HepG2 (cell line): ENCODE data around the gene MYRIP. TPM values are rescaled to one million over a fixed set of nuclear protein-coding genes. Genes with fewer than 3 reads are reported as not detected.

Experiments used
- ATAC-seq: fragments of 200-7000 bp; cut with Tn5 transposase; 3 replicates; pipeline ENCODE4 v1.9.1; 2020; ENCODE audit warnings: mild to moderate bottlenecking, moderate library complexity
- BruUV-seq: library from RNA; stranded (reverse); fragments of 400-500 nt; replicated peaks from 2 replicates; lab custom pipeline; 2021; lab: Mats Ljungman, UMichigan
- CTCF ChIA-PET: fragments of 300-600 bp; formaldehyde crosslinking; extraction: SDS; loops from one replicate; lab custom pipeline; 2021; ENCODE audit warnings: low total read pairs, inconsistent platforms, low intra/inter-chr PET ratio; lab: Yijun Ruan, JAX
- POLR2A ChIA-PET: fragments of 350-600 bp; sonication (Branson Sonifier 250); formaldehyde crosslinking; loops from one replicate; lab custom pipeline; 2020; ENCODE audit warnings: antibody characterized with exemption, inconsistent platforms; lab: Yijun Ruan, JAX
- DNase-seq: peaks from one replicate; pipeline ENCODE4 v3.0.0-alpha.2; 2015; ENCODE audit warnings: low spot score
- FAIRE-seq: peaks from 3 replicates; lab custom pipeline; 2011; peaks lifted over from hg19 to GRCh38; lab: Jason Lieb, UNC
- H2AFZ ChIP-seq: one replicate; pipeline ENCODE4 v1.6.1; 2011; ENCODE audit warnings: low read length, inconsistent platforms
- H3K27ac ChIP-seq: fragments of 300-600 bp; 3 replicates; pipeline ENCODE4 v1.8.0; 2011; ENCODE audit warnings: mixed run types, mild to moderate bottlenecking, mixed read lengths, low read length, inconsistent platforms; ENCODE audit not compliant: insufficient read depth; ENCODE audit errors: extremely low read length
- H3K27me3 ChIP-seq, 2 experiments: fragments of 200-600 bp in 1 of 2; 2 replicates in 1 of 2; 3 replicates in 1 of 2; pipeline versions ENCODE4 v1.6.0 to v1.8.0; 2011; ENCODE audit warnings: low read length in 2 of 2, mild to moderate bottlenecking in 2 of 2, moderate library complexity in 2 of 2, inconsistent platforms in 1 of 2; ENCODE audit not compliant: insufficient read depth in 2 of 2, control insufficient read depth in 1 of 2
- H3K36me3 ChIP-seq, 2 experiments: fragments of 200-600 bp in 1 of 2; replicated peaks in 1 of 2; 2 replicates in 1 of 2; 3 replicates in 1 of 2; pipeline versions ENCODE4 v1.5.1 to v1.8.0; 2011; ENCODE audit warnings: low read length in 2 of 2, inconsistent platforms in 1 of 2; ENCODE audit not compliant: insufficient read depth in 2 of 2, control insufficient read depth in 1 of 2
- H3K4me1 ChIP-seq: 2 replicates; pipeline ENCODE4 v1.5.1; 2012; ENCODE audit warnings: low read length, inconsistent platforms; ENCODE audit not compliant: insufficient read depth
- H3K4me2 ChIP-seq: 2 replicates; pipeline ENCODE4 v1.6.0; 2011; ENCODE audit warnings: low read depth, low read length, inconsistent platforms
- H3K4me3 ChIP-seq, 3 experiments: fragments of 200-600 bp in 1 of 3; sonication (generic), shearing (Covaris generic) in 1 of 3; replicated peaks in 1 of 3; 2 replicates each; pipeline ENCODE4 v1.5.1; 2011 to 2016; ENCODE audit warnings: low read length in 3 of 3, inconsistent platforms in 2 of 3, low read depth in 2 of 3, mild to moderate bottlenecking in 2 of 3, control low read depth in 1 of 3, mixed read lengths in 1 of 3; ENCODE audit not compliant: insufficient read depth in 1 of 3
- H3K79me2 ChIP-seq: one replicate; pipeline ENCODE4 v1.6.1; 2011; ENCODE audit warnings: low read length, inconsistent platforms; ENCODE audit not compliant: insufficient read depth
- H3K9ac ChIP-seq: 2 replicates; pipeline ENCODE4 v1.6.0; 2011; ENCODE audit warnings: mild to moderate bottlenecking, low read depth, low read length, inconsistent platforms; ENCODE audit not compliant: insufficient read depth
- H3K9me3 ChIP-seq: 2 replicates; pipeline ENCODE4 v1.5.1; 2012; ENCODE audit warnings: mild to moderate bottlenecking, low read length
- H4K20me1 ChIP-seq: 2 replicates; pipeline ENCODE4 v1.6.0; 2011; ENCODE audit warnings: inconsistent platforms, mild to moderate bottlenecking, low read length, moderate library complexity; ENCODE audit not compliant: insufficient read depth
- DBP ChIP-seq: sonication (generic); formaldehyde crosslinking; IDR thresholded peaks from 2 replicates; pipeline ENCODE4 v1.4.0; 2020; ENCODE audit warnings: missing genetic modification reagents; ENCODE audit errors: not compliant biosample characterization
- MAFF ChIP-seq: IDR thresholded peaks from 2 replicates; pipeline ENCODE4 v1.6.1; 2011; ENCODE audit warnings: low read depth, low read length, improper control_type of control experiment
- PRDM4 ChIP-seq: sonication (generic); formaldehyde crosslinking; IDR thresholded peaks from 2 replicates; pipeline ENCODE4 v1.9.0; 2021; ENCODE audit warnings: missing genetic modification reagents, borderline replicate concordance
- ZNF224 ChIP-seq: sonication (generic); formaldehyde crosslinking; IDR thresholded peaks from 2 replicates; pipeline ENCODE4 v1.5.0; 2020; ENCODE audit warnings: mild to moderate bottlenecking, missing genetic modification reagents
- ZNF460 ChIP-seq: sonication (generic); formaldehyde crosslinking; IDR thresholded peaks from 2 replicates; pipeline ENCODE4 v1.5.1; 2020; ENCODE audit warnings: missing genetic modification reagents, mild to moderate bottlenecking, borderline replicate concordance
- in situ Hi-C: cut with HindIII; loops from 2 replicates; pipeline ENCODE4 v1.10.0; 2017; ENCODE audit warnings: low pct_unique_long_range_greater_than_20kb; ENCODE audit not compliant: extremely low pct_ligation_motif_present
- intact Hi-C: fragments of 100-400 bp; cut with micrococcal nuclease; formaldehyde crosslinking; loops from one replicate; pipeline ENCODE4 v1.10.0; 2022; ENCODE audit not compliant: unreplicated experiment
- polyA plus RNA-seq, 8 experiments: library from polyadenylated mRNA; depleted of rRNA in 3 of 8; stranded (reverse) in 7 of 8; unstranded in 1 of 8; fragments of >200 nt; fragmentation: Illumina TruSeq in 4 of 8; extraction: Trizol in 4 of 8; gene quantifications; 2 replicates each; pipeline versions ENCODE4 v1.2.1 to v1.2.3, GENCODE V29; 2011 to 2016; ENCODE audit warnings: low read depth in 4 of 8, missing spikeins in 1 of 8, mixed read lengths in 1 of 8; ENCODE audit not compliant: insufficient read depth in 1 of 8
- total RNA-seq, 5 experiments: library from RNA; depleted of rRNA; stranded (reverse); fragments of >200 nt; fragmentation: Illumina TruSeq; extraction: Trizol; gene quantifications; 2 replicates each; pipeline ENCODE4 v1.2.3, GENCODE V29; 2016; ENCODE audit warnings: low read depth in 1 of 5

MYRIP gene
- total and polyA plus RNA-seq, 2 of the 13 experiments (the other 11 are each of a cell fraction or from before 2014, with no cell fraction given), result 0.64 to 0.84 TPM

DNA sequence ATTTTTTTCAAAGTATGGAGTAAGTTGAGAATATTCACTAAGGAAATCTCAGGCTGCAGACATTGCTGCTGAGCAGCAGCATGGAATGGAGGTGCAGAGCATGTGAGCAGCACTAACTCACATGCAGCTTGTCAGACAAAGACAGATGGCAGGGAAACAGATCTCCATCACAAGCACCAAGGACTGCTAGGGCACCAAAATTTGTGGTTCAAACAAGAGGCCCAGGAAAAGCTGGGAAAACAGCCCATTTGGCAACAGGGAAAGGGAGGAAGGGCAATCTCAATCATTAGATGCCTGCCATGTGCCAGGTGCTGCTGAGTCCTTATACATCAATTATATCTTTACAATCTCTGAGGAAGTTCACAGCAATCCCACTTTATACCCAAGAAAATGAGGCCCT is 452.9 kb downstream of the MYRIP start:
- POLR2A ChIA-PET, result no interaction called here

More for the DNA sequence above, 452.9 kb downstream of the MYRIP start:
- H4K20me1 ChIP-seq, result no peaks in the 10 kb centered on the region
- no peak overlapping the region for H3K9ac ChIP-seq
- no peaks in the 10 kb centered on the region for H3K79me2 ChIP-seq
- FAIRE-seq (no peak), DNase-seq (no peak), ATAC-seq (no peak)
- H3K27ac ChIP-seq, result no peak overlapping the region
- intact Hi-C loops, result no loop called here
- no peak for TF ChIP-seq ZNF224 (CRISPR knock-in tag)
- no peak for TF ChIP-seq ZNF460 (CRISPR knock-in tag)
- TF ChIP-seq DBP (CRISPR knock-in tag), result no peak
- TF ChIP-seq PRDM4 (CRISPR knock-in tag), result no peak
- TF ChIP-seq MAFF, result no peak
- H3K36me3 ChIP-seq, result no peaks in the 10 kb centered on the region
- CTCF ChIA-PET, result no interaction called here
- H3K9me3 ChIP-seq, result no peaks in the 10 kb centered on the region
- H3K4me3 ChIP-seq, result no peak overlapping the region
- no peak overlapping the region for H3K4me2 ChIP-seq
- H3K4me1 ChIP-seq, result no peaks in the 10 kb centered on the region
- no peak overlapping the region for H2AFZ ChIP-seq
- no TSS peak for BruUV-seq
- H3K27me3 ChIP-seq, result no peaks in the 10 kb centered on the region
- in situ Hi-C loops, result no loop called here
